Frontal cortex (tissue), 4 donors: ENCODE data around the gene YAE1. TPM values are rescaled to one million over a fixed set of nuclear protein-coding genes. Genes with fewer than 3 reads are reported as not detected.
"Not testable (repeated sequence)": the region's sequence is repeated elsewhere in the genome, so short reads cannot be mapped to it uniquely, and the experiment has no call there.

ENCODE experiments used
- DNase-seq, 2 donors: peaks; one replicate each; pipeline ENCODE4 v3.0.0; 2012; ENCODE audit warnings: low spot score in 2 of 2
- FAIRE-seq: peaks from 2 replicates; lab custom pipeline; 2012; peaks lifted over from hg19 to GRCh38; lab: Jason Lieb, UNC
- total RNA-seq: library from RNA; depleted of rRNA; stranded (reverse); fragments of >200 nt; gene quantifications from one replicate; pipeline ENCODE4 v1.2.3, GENCODE V29; 2014
- donor health status: control.
- donor health status: control.
- donor health status: control.

Gene YAE1
- 45.2 TPM for total RNA-seq

GRCh38 chr7:39566023-39566921, at the start of gene YAE1:
Gene YAE1 (plus strand): TSS chr7:39566404. CDS start chr7:39566419, 15 bp downstream.
- DNase-seq (peak; percentile 80 to 91), FAIRE-seq (no peak)

GRCh38 chr7:39516498-39516897, 49.7 kb upstream of the YAE1 start:
- no peak for FAIRE-seq

GRCh38 chr7:39517240-39517639, 49.0 kb upstream of the YAE1 start:
- FAIRE-seq (no peak), DNase-seq (no peak)

More at GRCh38 chr7:39516498-39516897, 49.7 kb upstream of the YAE1 start:
- DNase-seq, result no peak

GRCh38 chr7:39525926-39526325, 40.3 kb upstream of the YAE1 start:
- DNase-seq, result no peak
- no peak for FAIRE-seq

GRCh38 chr7:39526666-39527065, 39.5 kb upstream of the YAE1 start:
- FAIRE-seq (no peak), DNase-seq (no peak)

- FAIRE-seq (no peak), DNase-seq (no peak)
Observed at GRCh38 chr7:39527296-39527695, 38.9 kb upstream of the YAE1 start.

GRCh38 chr7:39527951-39528350, 38.3 kb upstream of the YAE1 start:
- FAIRE-seq (no peak), DNase-seq (no peak)

- FAIRE-seq (no peak), DNase-seq (no peak)
Observed at GRCh38 chr7:39528849-39529248, 37.4 kb upstream of the YAE1 start.

- FAIRE-seq, result no peak
- no peak for DNase-seq
Observed at GRCh38 chr7:39529582-39529981, 36.6 kb upstream of the YAE1 start.

- DNase-seq (no peak), FAIRE-seq (no peak)
Observed at GRCh38 chr7:39530971-39531370, 35.2 kb upstream of the YAE1 start.

GRCh38 chr7:39531818-39532217, 34.4 kb upstream of the YAE1 start:
- no peak for DNase-seq
- FAIRE-seq, result no peak

- DNase-seq, result no peak
- FAIRE-seq, result no peak
Observed at GRCh38 chr7:39532832-39533231, 33.4 kb upstream of the YAE1 start.

GRCh38 chr7:39534599-39534998, 31.6 kb upstream of the YAE1 start:
- FAIRE-seq (no peak), DNase-seq (no peak)

- FAIRE-seq, result no peak
Observed at GRCh38 chr7:39535064-39535463, 31.1 kb upstream of the YAE1 start.

GRCh38 chr7:39535720-39536119, 30.5 kb upstream of the YAE1 start:
- no peak for DNase-seq

More at GRCh38 chr7:39535064-39535463, 31.1 kb upstream of the YAE1 start:
- DNase-seq, result no peak

GRCh38 chr7:39536951-39537350, 29.3 kb upstream of the YAE1 start:
- no peak for FAIRE-seq
- no peak for DNase-seq

More at GRCh38 chr7:39535720-39536119, 30.5 kb upstream of the YAE1 start:
- no peak for FAIRE-seq

- no peak for FAIRE-seq
Observed at GRCh38 chr7:39539816-39540215, 26.4 kb upstream of the YAE1 start.

GRCh38 chr7:39540320-39540719, 25.9 kb upstream of the YAE1 start:
- DNase-seq (no peak), FAIRE-seq (no peak)

More at GRCh38 chr7:39539816-39540215, 26.4 kb upstream of the YAE1 start:
- no peak for DNase-seq

GRCh38 chr7:39541511-39541910, 24.7 kb upstream of the YAE1 start:
- DNase-seq (no peak), FAIRE-seq (no peak)

- not testable (repeated sequence) for FAIRE-seq, DNase-seq
Observed at GRCh38 chr7:39544774-39545173, 21.4 kb upstream of the YAE1 start.

GRCh38 chr7:39547336-39547735, 18.9 kb upstream of the YAE1 start:
- no peak for FAIRE-seq
- no peak for DNase-seq

- FAIRE-seq (no peak), DNase-seq (no peak)
Observed at GRCh38 chr7:39550411-39550810, 15.8 kb upstream of the YAE1 start.
